Motor neuron (in vitro differentiated cells): ENCODE measurements around the gene SUGT1. TPM values are rescaled to one million over a fixed set of nuclear protein-coding genes. Genes with fewer than 3 reads are reported as not detected.
"Not testable (repeated sequence)": the region's sequence is repeated elsewhere in the genome, so short reads cannot be mapped to it uniquely, and the experiment has no call there.

Experiments
- ATAC-seq, 8 experiments: fragments of 200-7000 bp; cut with Tn5 transposase; replicated peaks in 6 of 8; 2 replicates each; pipeline ENCODE4 v1.8.0; 2021; ENCODE audit warnings: mild to moderate bottlenecking in 8 of 8, moderate library complexity in 8 of 8
- H3K27ac ChIP-seq, 2 donors: fragments of 250-450 bp; sonication (Bioruptor Pico); 2 replicates each; pipeline ENCODE4 v1.9.0; 2021; ENCODE audit warnings: antibody characterized with exemption in 2 of 2, mild to moderate bottlenecking in 2 of 2, moderate library complexity in 1 of 2
- H3K4me1 ChIP-seq, 2 donors: fragments of 250-450 bp; sonication (Bioruptor Pico); replicated peaks in 1 of 2; 2 replicates each; pipeline ENCODE4 v1.6.1; 2021; ENCODE audit warnings: antibody characterized with exemption in 2 of 2, mild to moderate bottlenecking in 2 of 2, moderate library complexity in 1 of 2
- H3K4me3 ChIP-seq, 5 donors: fragments of 250-450 bp; sonication (Bioruptor Pico); 2 replicates each; pipeline ENCODE4 v1.9.0; 2021; ENCODE audit warnings: antibody characterized with exemption in 5 of 5, mild to moderate bottlenecking in 5 of 5, moderate library complexity in 4 of 5
- WGBS, 10 experiments: fragments of 450-650 bp; shearing (Covaris generic); methylation state at CpG; one replicate each; pipeline ENCODE4 v1.0.0; 2022; 5-methylcytosine and 5-hydroxymethylcytosine counted together
- in situ Hi-C, 9 experiments: fragments of 400-800 bp; cut with MboI; loops; one replicate each; pipeline ENCODE4 v1.15.0; 2021; ENCODE audit warnings: low sequenced_read_pairs in 9 of 9, low pct_unique_long_range_greater_than_20kb in 2 of 9; ENCODE audit not compliant: unreplicated experiment in 9 of 9
- total RNA-seq, 8 experiments: library from RNA; unstranded; fragments of 300-600 nt; gene quantifications; 2 replicates each; pipeline versions ENCODE4 v1.2.3 to v1.2.4, GENCODE V29; 2022

SUGT1 gene
- total RNA-seq, 8 experiments from 2014 or later, result 55.3 to 68.2 (median 62.3) TPM

GRCh38 chr13:52677823-52678222, 25.2 kb downstream of the SUGT1 start:
- WGBS, 10 experiments, result 80 to 100% (median 100%) methylated on average over 1 of the region's 1 CpG; no CpG with 5 or more reads in 2 of the 10 experiments
- no peaks in the 10 kb centered on the region for H3K4me1 ChIP-seq
- no peak overlapping the region for H3K4me3 ChIP-seq
- ATAC-seq, result no peak
- no peak overlapping the region for H3K27ac ChIP-seq
- in situ Hi-C loops, result no loop called here

- ATAC-seq, H3K4me1 ChIP-seq, in situ Hi-C loops, H3K27ac ChIP-seq, H3K4me3 ChIP-seq: not testable (repeated sequence)
- 90 to 100% (median 100%) methylated on average over 1 to 6 of the region's 9 CpGs; no CpG with 5 or more reads in 1 of the 10 experiments for WGBS, 10 experiments
Observed at GRCh38 chr13:52685806-52686205, 33.2 kb downstream of the SUGT1 start.

GRCh38 chr13:52686376-52686775, 33.7 kb downstream of the SUGT1 start:
- H3K4me1 ChIP-seq, result no peaks in the 10 kb centered on the region
- H3K4me3 ChIP-seq, result no peak overlapping the region
- in situ Hi-C loops, result no loop called here
- H3K27ac ChIP-seq, result no peak overlapping the region
- 83 to 100% (median 93%) methylated on average over 1 to 4 of the region's 4 CpGs; no CpG with 5 or more reads in 3 of the 10 experiments for WGBS, 10 experiments
- ATAC-seq, result peak in 1 of 8 experiments; percentile 23

GRCh38 chr13:52695856-52696255, 43.2 kb downstream of the SUGT1 start:
- WGBS, 10 experiments, result 50 to 100% (median 94%) methylated on average over 1 to 3 of the region's 3 CpGs; no CpG with 5 or more reads in 4 of the 10 experiments
- Histone ChIP-seq H3K27ac (no peak overlapping the region), H3K4me1 (no peaks in the 10 kb centered on the region), H3K4me3 (no peak overlapping the region)
- in situ Hi-C loops, result no loop called here
- ATAC-seq, result no peak

GRCh38 chr13:52696566-52696965, 43.9 kb downstream of the SUGT1 start:
- Histone ChIP-seq H3K4me1 (no peaks in the 10 kb centered on the region), H3K4me3 (no peak overlapping the region), H3K27ac (no peak overlapping the region)
- WGBS, 10 experiments, result 74 to 100% (median 96%) methylated on average over 1 to 5 of the region's 5 CpGs; no CpG with 5 or more reads in 1 of the 10 experiments
- ATAC-seq, result no peak
- in situ Hi-C loops, result no loop called here

GRCh38 chr13:52701728-52702465, 49.3 kb downstream of the SUGT1 start:
- Histone ChIP-seq H3K4me1 (peaks cover 29 to 46% of the 10 kb centered on the region in 2 donors), H3K27ac (no peak overlapping the region), H3K4me3 (no peak overlapping the region)
- no peak for ATAC-seq
- in situ Hi-C loops, result no loop called here
- 50 to 100% (median 83%) methylated on average over 1 to 6 of the region's 6 CpGs; no CpG with 5 or more reads in 1 of the 10 experiments for WGBS, 10 experiments

GRCh38 chr13:52703482-52703881, 50.8 kb downstream of the SUGT1 start:
- in situ Hi-C loops, result no loop called here
- ATAC-seq, result peak in 4 of 8 experiments; percentile 35 to 88 (median 84)
- WGBS, 10 experiments, result 16 to 100% (median 59%) methylated on average over 1 to 5 of the region's 6 CpGs; no CpG with 5 or more reads in 2 of the 10 experiments
- Histone ChIP-seq H3K4me3 (no peak overlapping the region), H3K27ac (no peak overlapping the region), H3K4me1 (peaks cover 29 to 47% of the 10 kb centered on the region in 2 donors)

GRCh38 chr13:52706081-52706480, 53.4 kb downstream of the SUGT1 start:
- in situ Hi-C loops, result no loop called here
- ATAC-seq, result peak in 4 of 8 experiments; percentile 54 to 81 (median 66)
- Histone ChIP-seq H3K4me1 (peaks cover 29 to 47% of the 10 kb centered on the region in 2 donors), H3K4me3 (no peak overlapping the region), H3K27ac (peak overlapping the region in 1 of 2 donors; percentile 77)
- WGBS, 10 experiments, result 0 to 63% (median 33%) methylated on average over 1 to 3 of the region's 3 CpGs

GRCh38 chr13:52707375-52707774, 54.7 kb downstream of the SUGT1 start:
- WGBS, 10 experiments, result 33 to 57% (median 38%) methylated on average over 1 of the region's 1 CpG; no CpG with 5 or more reads in 7 of the 10 experiments
- no peak overlapping the region for H3K4me3 ChIP-seq
- in situ Hi-C loops, result no loop called here
- no peak overlapping the region for H3K27ac ChIP-seq
- peaks cover 27 to 47% of the 10 kb centered on the region in 2 donors for H3K4me1 ChIP-seq
- peak in 1 of 8 experiments; percentile 55 for ATAC-seq

- 51 to 100% (median 97%) methylated on average over 1 to 6 of the region's 12 CpGs; no CpG with 5 or more reads in 2 of the 10 experiments for WGBS, 10 experiments
- H3K4me1 ChIP-seq, result peaks cover 29 to 47% of the 10 kb centered on the region in 2 donors
- H3K27ac ChIP-seq, ATAC-seq, in situ Hi-C loops, H3K4me3 ChIP-seq: not testable (repeated sequence)
Observed at GRCh38 chr13:52708266-52708665, 55.6 kb downstream of the SUGT1 start.

GRCh38 chr13:52711286-52711685, 58.6 kb downstream of the SUGT1 start:
- Histone ChIP-seq H3K27ac (no peak overlapping the region), H3K4me1 (peaks cover 15 to 28% of the 10 kb centered on the region in 2 donors), H3K4me3 (no peak overlapping the region)
- in situ Hi-C loops, result no loop called here
- ATAC-seq, result peak in 2 of 8 experiments; percentile 38 to 83
- 0 to 90% (median 43%) methylated on average over 1 to 3 of the region's 3 CpGs; no CpG with 5 or more reads in 2 of the 10 experiments for WGBS, 10 experiments

GRCh38 chr13:52712385-52712784, 59.7 kb downstream of the SUGT1 start:
- peak in 5 of 8 experiments; percentile 61 to 82 (median 70) for ATAC-seq
- Histone ChIP-seq H3K27ac (no peak overlapping the region), H3K4me1 (peaks cover 14 to 22% of the 10 kb centered on the region in 2 donors), H3K4me3 (no peak overlapping the region)
- in situ Hi-C loops, result no loop called here
- WGBS, 10 experiments, result 34 to 100% (median 53%) methylated on average over 1 to 3 of the region's 3 CpGs; no CpG with 5 or more reads in 2 of the 10 experiments

GRCh38 chr13:52713894-52714293, 61.3 kb downstream of the SUGT1 start:
- Histone ChIP-seq H3K4me3 (no peak overlapping the region), H3K27ac (no peak overlapping the region), H3K4me1 (peaks cover 14 to 22% of the 10 kb centered on the region in 2 donors)
- in situ Hi-C loops, result no loop called here
- 20 to 100% (median 50%) methylated on average over 1 to 3 of the region's 3 CpGs; no CpG with 5 or more reads in 3 of the 10 experiments for WGBS, 10 experiments
- ATAC-seq, result no peak
